WTC11 (cell line): Measurements from ENCODE around the gene DNAJB8. TPM values are rescaled to one million over a fixed set of nuclear protein-coding genes. Genes with fewer than 3 reads are reported as not detected.

Source experiments
- ATAC-seq: fragments of 200-7000 bp; cut with Tn5 transposase; 2 replicates; pipeline ENCODE4 v1.10.0; 2021; ENCODE audit warnings: mild to moderate bottlenecking, moderate library complexity
- CTCF ChIA-PET: fragments of 300-600 bp; sonication (Branson Sonifier 250); formaldehyde crosslinking; loops from one replicate; lab custom pipeline; 2021; ENCODE audit warnings: antibody characterized with exemption; lab: Charles Lee
- POLR2A ChIA-PET: fragments of 350-600 bp; sonication (Branson Sonifier 250); formaldehyde crosslinking; loops from one replicate; lab custom pipeline; 2021; ENCODE audit warnings: antibody characterized with exemption; lab: Charles Lee
- DNase-seq: peaks from one replicate; pipeline ENCODE4 v3.0.0; 2021; ENCODE audit warnings: low spot score
- H3K27ac Mint-ChIP-seq: 2 replicates; pipeline ENCODE4 v1.8.0; 2021; ENCODE audit warnings: mixed read lengths
- H3K27me3 Mint-ChIP-seq: 2 replicates; pipeline ENCODE4 v1.8.0; 2021; ENCODE audit warnings: low read depth, mild to moderate bottlenecking, moderate library complexity, mixed read lengths
- H3K36me3 Mint-ChIP-seq: 2 replicates; pipeline ENCODE4 v1.8.0; 2021; ENCODE audit warnings: mixed read lengths
- H3K4me1 Mint-ChIP-seq: 2 replicates; pipeline ENCODE4 v1.8.0; 2022; ENCODE audit warnings: mixed read lengths
- H3K4me3 Mint-ChIP-seq: 2 replicates; pipeline ENCODE4 v1.8.0; 2021; ENCODE audit warnings: mild to moderate bottlenecking, moderate library complexity, mixed read lengths
- H3K9me3 Mint-ChIP-seq: 2 replicates; pipeline ENCODE4 v1.8.0; 2021; ENCODE audit warnings: mixed read lengths
- ATF1 ChIP-seq: sonication (generic); formaldehyde crosslinking; IDR thresholded peaks from 2 replicates; pipeline ENCODE4 v1.8.1; 2023; ENCODE audit warnings: mild to moderate bottlenecking, moderate library complexity, missing genetic modification reagents
- ATF2 ChIP-seq: sonication (generic); formaldehyde crosslinking; IDR thresholded peaks from 2 replicates; pipeline ENCODE4 v1.8.1; 2022; ENCODE audit warnings: low read depth, missing genetic modification reagents, borderline replicate concordance
- FOXP1 ChIP-seq: sonication (generic); formaldehyde crosslinking; IDR thresholded peaks from 2 replicates; pipeline ENCODE4 v1.8.0; 2022; ENCODE audit warnings: missing genetic modification reagents, mild to moderate bottlenecking, moderate library complexity, borderline replicate concordance
- FOXP4 ChIP-seq: sonication (generic); formaldehyde crosslinking; IDR thresholded peaks from 2 replicates; pipeline ENCODE4 v1.8.0; 2022; ENCODE audit warnings: mild to moderate bottlenecking, missing genetic modification reagents
- GTF2I ChIP-seq: fragments of 250-450 bp; sonication (Bioruptor Pico); conservative IDR thresholded peaks from 2 replicates; pipeline ENCODE4 v1.4.0; 2021; ENCODE audit warnings: mild to moderate bottlenecking
- NFATC4 ChIP-seq: fragments of 250-450 bp; sonication (Bioruptor Pico); IDR thresholded peaks from 2 replicates; pipeline ENCODE4 v1.9.0; 2021; ENCODE audit warnings: mild to moderate bottlenecking
- OVOL2 ChIP-seq: fragments of 250-450 bp; sonication (Bioruptor Pico); IDR thresholded peaks from 2 replicates; pipeline ENCODE4 v1.9.0; 2021; ENCODE audit warnings: mild to moderate bottlenecking, borderline replicate concordance
- RELA ChIP-seq: sonication (generic); formaldehyde crosslinking; IDR thresholded peaks from 2 replicates; pipeline ENCODE4 v1.8.1; 2022; ENCODE audit warnings: missing genetic modification reagents, mild to moderate bottlenecking, borderline replicate concordance
- SMAD3 ChIP-seq: sonication (generic); formaldehyde crosslinking; IDR thresholded peaks from 2 replicates; pipeline ENCODE4 v1.8.0; 2022; ENCODE audit warnings: missing genetic modification reagents, mild to moderate bottlenecking, borderline replicate concordance
- SP1 ChIP-seq: sonication (generic); formaldehyde crosslinking; conservative IDR thresholded peaks from 2 replicates; pipeline ENCODE4 v1.8.1; 2022; ENCODE audit warnings: missing genetic modification reagents
- STAT6 ChIP-seq: sonication (generic); formaldehyde crosslinking; conservative IDR thresholded peaks from 2 replicates; pipeline ENCODE4 v1.8.1; 2023; ENCODE audit warnings: mild to moderate bottlenecking, low read depth, missing genetic modification reagents, moderate library complexity
- TEAD1 ChIP-seq: sonication (generic); formaldehyde crosslinking; IDR thresholded peaks from 2 replicates; pipeline ENCODE4 v1.8.0; 2022; ENCODE audit warnings: mild to moderate bottlenecking, missing genetic modification reagents
- USF2 ChIP-seq: sonication (generic); formaldehyde crosslinking; IDR thresholded peaks from 2 replicates; pipeline ENCODE4 v1.8.1; 2023; ENCODE audit warnings: mild to moderate bottlenecking, missing genetic modification reagents, moderate library complexity
- ZBTB21 ChIP-seq: sonication (generic); formaldehyde crosslinking; IDR thresholded peaks from 2 replicates; pipeline ENCODE4 v1.8.1; 2023; ENCODE audit warnings: mild to moderate bottlenecking, missing genetic modification reagents, borderline replicate concordance
- ZNF121 ChIP-seq: sonication (generic); formaldehyde crosslinking; IDR thresholded peaks from 2 replicates; pipeline ENCODE4 v1.8.0; 2023; ENCODE audit warnings: missing genetic modification reagents
- ZNF423 ChIP-seq: fragments of 250-450 bp; sonication (Bioruptor Pico); IDR thresholded peaks from 2 replicates; pipeline ENCODE4 v2.1.2; 2022; ENCODE audit warnings: mild to moderate bottlenecking, moderate library complexity
- total RNA-seq: library from RNA; stranded (reverse); gene quantifications from 3 replicates; pipeline ENCODE4 v1.2.3, GENCODE V29; 2021
- TF ChIP-seq, protein P1 (sequence below): fragments of 250-450 bp; sonication (Bioruptor Pico); IDR thresholded peaks from 2 replicates; pipeline ENCODE4 v1.9.0; 2021; ENCODE audit warnings: mild to moderate bottlenecking, borderline replicate concordance

Gene DNAJB8
- total RNA-seq, 1 experiment from 2014 or later: not detected

GRCh38 chr3:128434524-128434923, 32.2 kb downstream of the DNAJB8 start:
- peaks cover 65% of the 10 kb centered on the region for H3K27me3 Mint-ChIP-seq
- no peaks in the 10 kb centered on the region for H3K36me3 Mint-ChIP-seq
- no peak overlapping the region for H3K27ac Mint-ChIP-seq
- ChIA-PET POLR2A (interaction anchor here (1.4 kb wide), 1 partner anchor 24 kb away, joined by 3 read pairs; no protein-coding TSS in a partner anchor), CTCF (interaction anchor here (0.8 to 2.2 kb wide), 5 partner anchors 25 to 154 kb away, joined by 4 to 8 read pairs (median 4); no protein-coding TSS in a partner anchor)
- no peak overlapping the region for H3K4me3 Mint-ChIP-seq
- DNase-seq: no peak
- TF ChIP-seq GTF2I (CRISPR knock-in tag) (peak; percentile 80; the same call in 1 of the 2 replicates), FOXP1 (CRISPR knock-in tag) (no peak), ZNF121 (CRISPR knock-in tag) (peak; percentile 84; the same call in 1 of the 2 replicates)
- ATAC-seq: no peak
- peaks cover 47% of the 10 kb centered on the region for H3K4me1 Mint-ChIP-seq
- no peaks in the 10 kb centered on the region for H3K9me3 Mint-ChIP-seq

- ChIA-PET POLR2A (interaction anchor here (1.4 kb wide), 1 partner anchor 25 kb away, joined by 3 read pairs; no protein-coding TSS in a partner anchor), CTCF (interaction anchor here (0.6 to 2.2 kb wide), 4 partner anchors 30 to 153 kb away, joined by 3 to 8 read pairs (median 4); no protein-coding TSS in a partner anchor)
- TF ChIP-seq ZBTB21 (CRISPR knock-in tag) (no peak), ATF2 (CRISPR knock-in tag) (no peak), SP1 (CRISPR knock-in tag) (no peak)
- no peak for ATAC-seq
- no peak for DNase-seq
- Mint-ChIP-seq H3K36me3 (no peaks in the 10 kb centered on the region), H3K4me3 (peak overlapping the region; percentile 56), H3K4me1 (peaks cover 44% of the 10 kb centered on the region), H3K27ac (peak overlapping the region; percentile 44; the same call in 1 of the 2 replicates), H3K9me3 (no peaks in the 10 kb centered on the region), H3K27me3 (peaks cover 63% of the 10 kb centered on the region)
Observed at GRCh38 chr3:128433837-128434165, 32.9 kb downstream of the DNAJB8 start.

GRCh38 chr3:128432971-128433836, 33.5 kb downstream of the DNAJB8 start:
- H3K36me3 Mint-ChIP-seq: no peaks in the 10 kb centered on the region
- ChIA-PET CTCF (interaction anchor here (0.6 to 2.2 kb wide), 7 partner anchors 25 to 185 kb away, joined by 3 to 13 read pairs (median 4); no protein-coding TSS in a partner anchor), POLR2A (interaction anchor here (0.6 to 1.4 kb wide), 4 partner anchors 48 to 235 kb away, joined by 3 read pairs; no protein-coding TSS in a partner anchor)
- ATAC-seq (peak; percentile 36), DNase-seq (peak; percentile 68)
- H3K9me3 Mint-ChIP-seq: no peaks in the 10 kb centered on the region
- H3K4me1 Mint-ChIP-seq: peaks cover 48% of the 10 kb centered on the region
- no peak overlapping the region; the same call in 1 of the 2 replicates for H3K27ac Mint-ChIP-seq
- H3K4me3 Mint-ChIP-seq: peak overlapping the region; percentile 56
- H3K27me3 Mint-ChIP-seq: peaks cover 68% of the 10 kb centered on the region
- TF ChIP-seq RELA (0 out of 2 replicates have a peak, but pooled peaks have one; percentile 33), GTF2I (CRISPR knock-in tag) (peak; percentile 79; the same call in 1 of the 2 replicates), FOXP4 (CRISPR knock-in tag) (peak; percentile 43; the same call in 1 of the 2 replicates), OVOL2 (CRISPR knock-in tag) (no peak), ATF1 (no peak), STAT6 (no peak), ZNF423 (peak; percentile 93), TEAD1 (CRISPR knock-in tag) (no peak), SMAD3 (no peak), NFATC4 (CRISPR knock-in tag) (no peak), USF2 (CRISPR knock-in tag) (peak; percentile 65)
- TF ChIP-seq, protein P1, sequence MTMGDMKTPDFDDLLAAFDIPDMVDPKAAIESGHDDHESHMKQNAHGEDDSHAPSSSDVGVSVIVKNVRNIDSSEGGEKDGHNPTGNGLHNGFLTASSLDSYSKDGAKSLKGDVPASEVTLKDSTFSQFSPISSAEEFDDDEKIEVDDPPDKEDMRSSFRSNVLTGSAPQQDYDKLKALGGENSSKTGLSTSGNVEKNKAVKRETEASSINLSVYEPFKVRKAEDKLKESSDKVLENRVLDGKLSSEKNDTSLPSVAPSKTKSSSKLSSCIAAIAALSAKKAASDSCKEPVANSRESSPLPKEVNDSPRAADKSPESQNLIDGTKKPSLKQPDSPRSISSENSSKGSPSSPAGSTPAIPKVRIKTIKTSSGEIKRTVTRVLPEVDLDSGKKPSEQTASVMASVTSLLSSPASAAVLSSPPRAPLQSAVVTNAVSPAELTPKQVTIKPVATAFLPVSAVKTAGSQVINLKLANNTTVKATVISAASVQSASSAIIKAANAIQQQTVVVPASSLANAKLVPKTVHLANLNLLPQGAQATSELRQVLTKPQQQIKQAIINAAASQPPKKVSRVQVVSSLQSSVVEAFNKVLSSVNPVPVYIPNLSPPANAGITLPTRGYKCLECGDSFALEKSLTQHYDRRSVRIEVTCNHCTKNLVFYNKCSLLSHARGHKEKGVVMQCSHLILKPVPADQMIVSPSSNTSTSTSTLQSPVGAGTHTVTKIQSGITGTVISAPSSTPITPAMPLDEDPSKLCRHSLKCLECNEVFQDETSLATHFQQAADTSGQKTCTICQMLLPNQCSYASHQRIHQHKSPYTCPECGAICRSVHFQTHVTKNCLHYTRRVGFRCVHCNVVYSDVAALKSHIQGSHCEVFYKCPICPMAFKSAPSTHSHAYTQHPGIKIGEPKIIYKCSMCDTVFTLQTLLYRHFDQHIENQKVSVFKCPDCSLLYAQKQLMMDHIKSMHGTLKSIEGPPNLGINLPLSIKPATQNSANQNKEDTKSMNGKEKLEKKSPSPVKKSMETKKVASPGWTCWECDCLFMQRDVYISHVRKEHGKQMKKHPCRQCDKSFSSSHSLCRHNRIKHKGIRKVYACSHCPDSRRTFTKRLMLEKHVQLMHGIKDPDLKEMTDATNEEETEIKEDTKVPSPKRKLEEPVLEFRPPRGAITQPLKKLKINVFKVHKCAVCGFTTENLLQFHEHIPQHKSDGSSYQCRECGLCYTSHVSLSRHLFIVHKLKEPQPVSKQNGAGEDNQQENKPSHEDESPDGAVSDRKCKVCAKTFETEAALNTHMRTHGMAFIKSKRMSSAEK: no peak
